Right hindlimb (tissue), 1 donor: ENCODE measurements around the gene WARS2.
A peak's percentile ranks its signal among the peaks of the same experiment; 100 is the strongest.

Experiments
- DNase-seq: peaks from one replicate; pipeline ENCODE4 v3.0.0-alpha.2; 2018

WARS2 gene

GRCh38 chr1:119011116-119011515, 129.3 kb downstream of the WARS2 start:
- no peak for DNase-seq

- no peak for DNase-seq
Measured at GRCh38 chr1:119010201-119010600, 130.3 kb downstream of the WARS2 start.

GRCh38 chr1:119009312-119009655, 131.2 kb downstream of the WARS2 start:
- no peak for DNase-seq

- DNase-seq, result peak; percentile 82
Measured at GRCh38 chr1:119008483-119009311, 131.8 kb downstream of the WARS2 start.

- DNase-seq, result no peak
Measured at GRCh38 chr1:119007670-119008482, 132.6 kb downstream of the WARS2 start.

DNA sequence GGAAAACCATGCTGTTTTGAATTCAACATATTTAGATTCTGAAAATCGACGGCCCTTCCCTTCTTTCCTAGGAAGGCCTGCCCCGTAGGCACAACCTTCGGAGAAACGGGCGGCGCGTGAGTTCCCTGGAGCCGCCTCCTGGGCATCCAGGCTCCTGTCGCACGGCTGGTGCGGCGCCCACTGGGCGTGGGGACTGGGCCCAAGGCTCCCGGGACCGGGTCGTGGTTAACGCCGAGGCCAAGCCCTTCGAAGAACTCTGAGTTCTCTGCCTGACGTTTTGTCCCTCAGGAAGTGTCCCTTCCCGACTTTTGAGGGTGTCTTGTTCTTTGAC, 133.1 kb downstream of the WARS2 start:
- no peak for DNase-seq

DNA sequence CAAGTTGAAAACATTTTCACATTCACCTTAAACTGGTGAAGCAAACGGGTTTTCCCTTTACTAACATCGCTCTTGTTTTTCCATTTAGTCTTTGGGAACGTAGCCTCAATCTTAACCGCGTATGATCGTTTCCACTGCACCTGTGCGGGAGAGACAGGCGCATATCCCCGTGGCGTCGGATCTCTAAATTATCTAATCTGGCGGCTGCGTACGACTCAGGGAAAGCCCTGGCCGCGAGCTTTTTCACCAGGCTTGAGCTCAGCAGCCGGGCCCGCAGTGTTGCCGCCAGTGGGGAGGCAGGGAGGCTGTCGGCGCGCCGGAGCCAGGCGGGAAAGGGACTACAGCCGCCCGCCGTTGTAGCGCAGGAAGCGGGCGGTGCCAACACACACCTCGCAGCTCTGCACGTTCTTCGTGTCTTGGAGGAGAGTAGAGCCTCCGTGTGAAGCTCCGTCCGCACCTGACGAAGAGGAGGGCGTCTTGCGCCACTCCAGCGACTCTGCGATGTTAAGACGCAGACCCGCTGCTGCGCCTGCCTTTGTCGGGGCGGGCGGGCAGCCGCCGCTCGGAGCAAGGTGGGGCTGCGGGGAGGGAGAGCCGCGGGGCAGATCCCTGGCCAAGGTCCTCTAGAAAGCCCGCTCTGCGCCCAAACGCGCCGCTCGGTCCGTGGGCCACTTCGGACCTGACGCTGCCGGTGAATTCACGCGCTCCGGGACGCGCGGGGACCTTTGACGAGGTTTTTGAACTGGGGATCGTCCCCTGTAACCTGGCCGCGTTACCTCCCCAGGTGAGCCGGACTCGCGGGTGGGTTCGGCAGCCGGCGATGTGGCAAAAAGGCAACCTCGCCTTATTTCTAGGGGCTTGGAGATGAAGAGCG, 133.8 kb downstream of the WARS2 start:
- no peak for DNase-seq

DNA sequence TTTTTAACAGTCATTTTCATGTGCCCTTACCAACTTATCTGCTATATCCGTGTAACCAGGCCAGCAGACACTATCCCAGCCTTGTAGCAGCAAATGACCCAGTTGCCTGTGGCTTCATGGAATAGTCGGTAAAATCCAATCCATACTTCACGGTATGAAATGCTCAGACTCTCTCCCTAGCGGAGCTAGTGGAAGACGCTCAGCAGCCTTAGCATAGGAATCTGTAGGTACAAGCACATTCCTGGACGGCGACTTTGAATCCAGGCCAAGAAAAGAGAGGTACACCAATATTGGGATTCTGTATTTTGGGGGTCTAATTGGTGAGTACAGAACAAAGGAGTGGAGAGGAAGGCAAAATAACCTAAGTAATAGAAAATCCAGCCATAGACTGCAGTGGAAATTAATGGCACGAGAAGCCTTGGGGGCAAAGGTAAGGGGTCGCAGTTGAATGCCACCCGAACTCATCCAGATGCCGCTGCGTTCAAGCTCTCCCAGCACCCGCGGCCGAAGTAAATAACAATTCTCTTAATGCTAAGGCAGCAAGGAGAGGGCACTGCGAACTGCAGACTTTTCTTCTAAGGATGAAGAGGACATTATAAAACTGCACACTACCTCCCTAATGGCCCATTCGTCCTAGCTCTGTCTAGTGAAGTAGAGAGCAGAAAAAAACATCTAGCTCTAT, 134.6 kb downstream of the WARS2 start:
- no peak for DNase-seq

- DNase-seq, result no peak
Measured at GRCh38 chr1:119004781-119005180, 135.7 kb downstream of the WARS2 start.

DNA sequence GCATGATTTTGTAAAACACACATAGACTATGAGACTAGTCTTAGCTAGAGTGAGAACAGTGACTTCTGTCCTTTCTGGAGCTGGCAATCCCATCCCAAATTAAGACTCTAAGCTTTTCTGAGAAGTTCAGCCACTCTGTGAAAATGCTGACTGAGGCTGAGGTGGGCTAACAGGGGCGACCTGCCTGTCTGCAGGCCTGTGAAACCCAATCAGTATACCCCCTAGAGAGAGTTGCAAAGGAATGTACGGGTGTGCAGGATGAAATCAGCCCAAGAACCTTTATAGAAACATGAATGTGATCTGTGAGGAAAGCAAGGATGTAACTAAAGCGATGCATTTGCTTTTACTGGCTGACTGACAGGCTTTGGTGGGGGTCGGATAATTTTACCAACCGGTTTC, 136.3 kb downstream of the WARS2 start:
- no peak for DNase-seq

GRCh38 chr1:119003413-119004128, 136.9 kb downstream of the WARS2 start:
- DNase-seq, result no peak

GRCh38 chr1:119002028-119002686, 138.3 kb downstream of the WARS2 start:
- no peak for DNase-seq

GRCh38 chr1:119001181-119002027, 139.0 kb downstream of the WARS2 start:
- DNase-seq, result peak; percentile 72

DNA sequence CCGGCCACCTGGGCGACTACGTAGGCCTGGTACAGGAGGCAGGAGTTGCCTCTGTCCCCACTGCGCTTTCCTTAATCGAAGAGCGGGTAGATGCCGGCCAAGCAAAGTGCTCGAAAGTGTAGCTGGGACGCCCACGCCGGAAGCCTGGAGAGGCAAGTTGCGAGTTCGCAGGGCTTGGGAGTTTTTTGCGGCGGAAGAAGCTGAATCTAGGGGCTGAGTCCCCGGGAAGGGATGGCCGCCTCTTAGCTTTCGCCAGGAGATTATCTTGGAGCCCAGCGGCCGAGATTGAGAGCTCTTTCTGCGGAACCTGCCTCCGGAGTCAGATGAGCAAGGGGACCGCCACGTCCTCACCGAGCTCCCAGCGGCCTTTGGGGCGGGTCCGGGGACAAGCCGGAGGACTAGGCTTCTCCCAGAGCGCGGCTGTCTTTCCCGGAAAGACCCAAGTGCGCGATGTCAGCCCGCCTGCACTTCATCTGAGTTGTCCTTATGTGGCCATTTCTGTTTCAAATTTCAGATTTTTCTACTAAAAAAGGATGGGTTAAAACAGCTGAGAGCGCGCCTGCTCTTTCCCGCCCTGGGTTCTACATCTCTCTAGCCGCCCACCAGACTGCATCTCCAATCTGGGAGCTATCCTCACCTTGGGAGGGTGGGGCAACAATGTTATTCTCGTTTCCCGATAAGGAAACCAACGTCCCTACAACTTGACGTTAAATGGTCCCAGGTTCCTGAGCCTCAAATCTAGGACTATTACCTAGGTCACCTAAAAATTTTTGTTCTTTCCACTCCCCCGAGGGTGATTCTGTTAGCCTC, 139.9 kb downstream of the WARS2 start:
- peak; percentile 55 for DNase-seq

DNA sequence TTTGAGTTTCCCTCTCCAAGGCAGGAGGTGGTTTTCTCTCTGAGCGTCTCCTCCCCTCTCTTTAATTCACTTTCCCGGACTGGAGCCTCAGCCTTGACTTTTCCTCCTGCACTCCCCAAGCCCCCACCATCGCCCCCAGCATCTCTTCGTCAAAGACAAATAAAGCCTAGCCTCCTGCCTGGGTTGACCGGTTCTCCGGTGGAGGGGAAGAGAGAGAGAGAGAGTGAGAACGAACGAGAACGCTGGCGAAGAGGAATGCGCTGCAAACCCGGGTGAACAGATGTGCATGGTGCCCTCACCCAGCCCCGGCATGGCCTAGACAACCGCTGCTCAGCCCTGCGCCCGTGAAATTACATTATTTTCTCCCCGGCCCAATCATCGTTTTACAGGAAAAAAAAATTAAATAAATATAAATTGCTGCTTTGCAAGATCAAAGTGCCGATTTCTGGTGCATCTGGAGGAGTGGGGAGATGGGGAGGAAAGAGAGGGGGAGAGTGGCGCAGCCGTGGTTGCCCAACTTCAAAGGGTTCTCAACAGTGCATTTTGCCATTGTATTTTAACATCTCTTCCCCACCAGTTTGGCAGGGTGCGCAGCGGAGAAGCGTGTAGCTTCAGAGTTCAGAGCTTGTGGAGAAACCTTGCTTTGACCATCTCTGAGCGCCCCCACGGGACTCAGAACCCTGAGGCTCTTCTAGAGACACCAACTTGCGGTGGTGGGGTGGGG, 140.9 kb downstream of the WARS2 start:
- no peak for DNase-seq

- no peak for DNase-seq
Measured at GRCh38 chr1:118998171-118998570, 142.3 kb downstream of the WARS2 start.

- no peak for DNase-seq
Measured at GRCh38 chr1:118997225-118997624, 143.2 kb downstream of the WARS2 start.

- DNase-seq, result no peak
Measured at GRCh38 chr1:118995312-118996016, 145.0 kb downstream of the WARS2 start.
